Stimulated activated naive CD4-positive, alpha-beta T cell treated with Interleukin-2 at 50 U/mL for 16 hours (primary cell): ENCODE results near the gene XYLT1.

Experiments used
- DNase-seq: peaks from one replicate; lab custom pipeline; 2025; lab: John Stamatoyannopoulos, UW

The XYLT1 gene

GRCh38 chr16:17098685-17099084, 372.1 kb downstream of the XYLT1 start:
- no peak for DNase-seq

GRCh38 chr16:17084130-17084529, 386.6 kb downstream of the XYLT1 start:
- DNase-seq: no peak

GRCh38 chr16:17083628-17084027, 387.1 kb downstream of the XYLT1 start:
- DNase-seq: no peak

- no peak for DNase-seq
Measured at GRCh38 chr16:17082095-17082882, 388.5 kb downstream of the XYLT1 start.

- no peak for DNase-seq
Measured at GRCh38 chr16:17080105-17080504, 390.7 kb downstream of the XYLT1 start.

- DNase-seq: no peak
Measured at GRCh38 chr16:17078931-17079631, 391.7 kb downstream of the XYLT1 start.

GRCh38 chr16:17076818-17077498, 393.8 kb downstream of the XYLT1 start:
- no peak for DNase-seq

GRCh38 chr16:17076092-17076754, 394.5 kb downstream of the XYLT1 start:
- no peak for DNase-seq

- no peak for DNase-seq
Measured at GRCh38 chr16:17072104-17072503, 398.7 kb downstream of the XYLT1 start.

- peak; percentile 85 for DNase-seq
Measured at GRCh38 chr16:17070882-17071592, 399.7 kb downstream of the XYLT1 start.

GRCh38 chr16:17069681-17070080, 401.1 kb downstream of the XYLT1 start:
- no peak for DNase-seq

GRCh38 chr16:17068524-17068923, 402.2 kb downstream of the XYLT1 start:
- DNase-seq: no peak

- no peak for DNase-seq
Measured at GRCh38 chr16:17067882-17068281, 402.9 kb downstream of the XYLT1 start.

GRCh38 chr16:17063201-17064139, 407.3 kb downstream of the XYLT1 start:
- no peak for DNase-seq

GRCh38 chr16:17062676-17063075, 408.1 kb downstream of the XYLT1 start:
- no peak for DNase-seq

GRCh38 chr16:17061326-17061725, 409.4 kb downstream of the XYLT1 start:
- no peak for DNase-seq

GRCh38 chr16:17058471-17058870, 412.3 kb downstream of the XYLT1 start:
- no peak for DNase-seq

- no peak for DNase-seq
Measured at GRCh38 chr16:17056666-17057065, 414.1 kb downstream of the XYLT1 start.

- DNase-seq: no peak
Measured at GRCh38 chr16:17053536-17054160, 417.1 kb downstream of the XYLT1 start.
